ENCODE data around the gene GASK1A. TPM values are rescaled to one million over a fixed set of nuclear protein-coding genes. Genes with fewer than 3 reads are reported as not detected.

Gene GASK1A
- total RNA-seq, 1 experiment from 2014 or later = 5.4 TPM

DNA sequence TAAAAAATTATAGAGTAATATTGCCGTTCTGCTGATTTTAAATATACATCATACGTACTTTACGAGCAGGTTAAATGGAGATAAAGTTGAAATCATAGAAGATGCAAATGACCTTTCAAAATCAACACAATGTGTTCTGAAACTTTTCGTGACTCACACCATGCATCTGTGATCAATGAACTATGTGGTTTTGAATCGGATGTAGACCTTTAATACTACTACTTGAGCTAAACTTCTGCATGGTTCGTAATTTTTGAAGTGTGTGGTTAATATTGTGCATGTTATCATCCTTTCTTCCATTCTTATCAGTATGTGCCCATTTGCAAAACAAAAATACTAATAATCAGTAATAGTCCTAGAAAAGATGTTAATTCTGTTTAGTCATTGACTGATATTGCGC lies 58.9 kb downstream of the GASK1A start:
- no peak overlapping the region for H3K18ac ChIP-seq (ENCODE audit: insufficient read length, low read depth, low read length)
- no peak overlapping the region for H2BK15ac ChIP-seq (ENCODE audit: low read depth, low read length)
- no peak overlapping the region for H3K4me2 ChIP-seq (ENCODE audit: insufficient read depth, insufficient read length, low read length)
- peaks cover 7 to 10% of the 10 kb centered on the region in 2 experiments; a peak in 4 of 5 replicates for H3K9me3 Mint-ChIP-seq
- H3K23me2 ChIP-seq (ENCODE audit: insufficient read length, low read depth, low read length, poor library complexity, severe bottlenecking) = no peaks in the 10 kb centered on the region
- no peak overlapping the region for H2AK5ac ChIP-seq (ENCODE audit: insufficient read length, low read length)
- H3K56ac ChIP-seq (ENCODE audit: insufficient read length, low read depth, low read length) = no peak overlapping the region
- H3K27me3 Mint-ChIP-seq (ENCODE audit: low read depth) = no peaks in the 10 kb centered on the region; the same call in 1 of the 2 replicates
- no peak overlapping the region for H2AFZ ChIP-seq (ENCODE audit: low read length)
- H3K14ac ChIP-seq (ENCODE audit: insufficient read depth, low read length) = no peak overlapping the region
- TF ChIP-seq, protein P1, sequence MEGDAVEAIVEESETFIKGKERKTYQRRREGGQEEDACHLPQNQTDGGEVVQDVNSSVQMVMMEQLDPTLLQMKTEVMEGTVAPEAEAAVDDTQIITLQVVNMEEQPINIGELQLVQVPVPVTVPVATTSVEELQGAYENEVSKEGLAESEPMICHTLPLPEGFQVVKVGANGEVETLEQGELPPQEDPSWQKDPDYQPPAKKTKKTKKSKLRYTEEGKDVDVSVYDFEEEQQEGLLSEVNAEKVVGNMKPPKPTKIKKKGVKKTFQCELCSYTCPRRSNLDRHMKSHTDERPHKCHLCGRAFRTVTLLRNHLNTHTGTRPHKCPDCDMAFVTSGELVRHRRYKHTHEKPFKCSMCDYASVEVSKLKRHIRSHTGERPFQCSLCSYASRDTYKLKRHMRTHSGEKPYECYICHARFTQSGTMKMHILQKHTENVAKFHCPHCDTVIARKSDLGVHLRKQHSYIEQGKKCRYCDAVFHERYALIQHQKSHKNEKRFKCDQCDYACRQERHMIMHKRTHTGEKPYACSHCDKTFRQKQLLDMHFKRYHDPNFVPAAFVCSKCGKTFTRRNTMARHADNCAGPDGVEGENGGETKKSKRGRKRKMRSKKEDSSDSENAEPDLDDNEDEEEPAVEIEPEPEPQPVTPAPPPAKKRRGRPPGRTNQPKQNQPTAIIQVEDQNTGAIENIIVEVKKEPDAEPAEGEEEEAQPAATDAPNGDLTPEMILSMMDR (conservative IDR thresholded peaks at IDR 0.05) = no peak
- no peaks in the 10 kb centered on the region for H3K9me3 ChIP-seq (ENCODE audit: control insufficient read depth, low read depth, low read length)
- H3K9ac ChIP-seq (ENCODE audit: extremely low read depth, insufficient read length, low read length) = no peak overlapping the region
- H2BK20ac ChIP-seq (ENCODE audit: low read depth, low read length, poor library complexity, severe bottlenecking) = no peak overlapping the region
- H3K79me2 ChIP-seq (ENCODE audit: insufficient read depth, low read length) = no peaks in the 10 kb centered on the region
- H3K27me3 ChIP-seq (ENCODE audit: insufficient read depth, low read length) = no peaks in the 10 kb centered on the region
- no peaks in the 10 kb centered on the region for H3K4me1 Mint-ChIP-seq
- no peak overlapping the region for H3K27ac ChIP-seq (ENCODE audit: insufficient read length, low read depth, low read length)
- no CpG with 5 or more reads among the region's 7 CpGs for WGBS (ENCODE audit: extremely low coverage, insufficient read length, low lambda C conversion rate)
- H4K5ac ChIP-seq (ENCODE audit: insufficient read length, low read depth, low read length) = no peak overlapping the region
- no peak overlapping the region for H3T11ph ChIP-seq (ENCODE audit: low read length)
- no peaks in the 10 kb centered on the region for H3K79me1 ChIP-seq (ENCODE audit: insufficient read depth, low read depth, low read length, poor library complexity, severe bottlenecking)
- H3K23ac ChIP-seq (ENCODE audit: insufficient read length, low read depth, low read length) = no peak overlapping the region
- H4K20me1 ChIP-seq (ENCODE audit: control insufficient read depth, insufficient read depth, insufficient read length) = no peaks in the 10 kb centered on the region
- no peaks in the 10 kb centered on the region for H3K4me1 ChIP-seq (ENCODE audit: insufficient read depth, low read length)
- H4K91ac ChIP-seq (ENCODE audit: insufficient read length, low read depth, low read length) = no peak overlapping the region
- H3K27ac Mint-ChIP-seq = no peak overlapping the region
- no peak overlapping the region for H2BK120ac ChIP-seq (ENCODE audit: low read depth, low read length, poor library complexity, severe bottlenecking)
- no peak overlapping the region for H2BK5ac ChIP-seq (ENCODE audit: insufficient read length, low read length)
- no peak overlapping the region for H2BK12ac ChIP-seq (ENCODE audit: insufficient read length, low read depth, low read length)
- peaks cover 0 to 7% (median 0%) of the 10 kb centered on the region in 3 experiments; a peak in 4 of 7 replicates for H3K36me3 Mint-ChIP-seq (ENCODE audit: insufficient read depth in 1 of 3, low read depth in 3 of 3)
- no peak overlapping the region for H4K8ac ChIP-seq (replicated peaks; ENCODE audit: insufficient read length, low read depth, low read length)
- no peak overlapping the region for H3K4ac ChIP-seq (ENCODE audit: low read depth, low read length)
- DNase-seq = no peak
- H3K4me3 Mint-ChIP-seq = no peak overlapping the region

Measured in H9 (cell line).